Stimulated activated naive B cell treated with anti-CD40 and anti-IgM and Interleukin-4, amounts not matched to agents 10 μg/mL and 1 μg/mL and 100 μg/mL, for 72 hours (primary cell): ENCODE data around the gene SLC22A23.

ENCODE experiments used
- ATAC-seq, 2 donors: fragments of 150-1000 bp; cut with Tn5 transposase; replicated peaks; 2 replicates each; pipeline ENCODE4 v1.10.0; 2021; ENCODE audit warnings: moderate library complexity in 1 of 2
- DNase-seq: peaks from one replicate; pipeline ENCODE4 v3.0.0; 2021
- H3K27ac Mint-ChIP-seq: one replicate; pipeline ENCODE4 v1.8.0; 2022; ENCODE audit warnings: mild to moderate bottlenecking, mixed read lengths
- H3K27me3 Mint-ChIP-seq, 2 donors: one replicate each; pipeline ENCODE4 v1.8.0; 2022; ENCODE audit warnings: mixed read lengths in 2 of 2
- H3K36me3 Mint-ChIP-seq, 2 donors: one replicate each; pipeline ENCODE4 v1.8.0; 2022; ENCODE audit warnings: mixed read lengths in 2 of 2, mild to moderate bottlenecking in 1 of 2
- H3K4me1 Mint-ChIP-seq, 2 donors: one replicate each; pipeline ENCODE4 v1.8.0; 2022; ENCODE audit warnings: mixed read lengths in 2 of 2, mild to moderate bottlenecking in 1 of 2
- H3K4me3 Mint-ChIP-seq, 2 donors: one replicate each; pipeline ENCODE4 v1.8.0; 2022; ENCODE audit warnings: mild to moderate bottlenecking in 2 of 2, mixed read lengths in 2 of 2, moderate library complexity in 1 of 2
- H3K9me3 Mint-ChIP-seq, 2 donors: one replicate each; pipeline ENCODE4 v1.8.0; 2022; ENCODE audit warnings: mixed read lengths in 2 of 2, mild to moderate bottlenecking in 1 of 2

Gene SLC22A23

DNA sequence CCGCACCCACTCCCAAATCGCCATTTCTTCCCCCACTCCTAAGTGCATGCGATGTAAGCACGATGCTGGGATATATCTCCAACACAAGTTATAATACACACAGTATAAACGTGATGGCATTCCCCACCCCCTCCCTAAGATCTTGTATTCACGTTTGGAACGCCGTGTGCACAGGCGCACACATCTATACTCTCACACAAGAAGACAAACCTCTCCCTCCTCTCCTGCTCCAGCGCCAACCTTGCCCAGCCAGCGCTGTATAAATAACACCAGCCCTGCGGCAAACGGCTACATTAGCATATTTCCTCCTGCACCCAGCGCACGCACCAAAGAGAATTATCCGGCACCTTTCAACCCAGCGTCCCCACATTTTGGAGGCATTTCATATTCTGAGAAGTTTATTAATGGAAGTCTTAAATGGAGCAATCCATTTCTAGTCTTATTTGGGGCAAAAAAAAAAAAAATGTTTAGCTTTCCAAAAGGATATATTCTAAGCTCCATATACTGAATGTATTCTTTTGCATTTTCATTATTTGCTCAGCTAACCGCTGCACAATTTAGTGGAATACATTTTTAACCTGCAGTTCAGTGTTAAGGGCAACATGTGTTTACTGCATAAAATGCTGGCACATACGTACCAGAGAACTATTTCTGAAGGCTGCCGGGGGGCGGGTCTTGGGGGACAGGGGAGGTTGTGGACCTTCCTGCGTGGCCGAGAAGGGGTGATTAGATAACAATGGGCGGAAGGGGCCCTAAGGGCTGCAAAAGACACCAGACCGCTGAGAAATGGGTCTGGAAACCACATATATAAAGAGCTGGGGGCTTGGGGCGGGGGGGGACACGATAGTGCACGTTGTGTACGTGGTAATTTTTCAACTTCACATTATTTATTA is 1.1 kb upstream of the SLC22A23 start:
- DNase-seq (no peak), ATAC-seq (no peak)
- Mint-ChIP-seq H3K4me3 (peak overlapping the region; percentile 64 to 74), H3K27ac (peak overlapping the region; percentile 10), H3K9me3 (no peaks in the 10 kb centered on the region), H3K4me1 (peaks cover 5 to 7% of the 10 kb centered on the region in 2 donors), H3K27me3 (peaks cover 35 to 46% of the 10 kb centered on the region in 2 donors), H3K36me3 (no peaks in the 10 kb centered on the region)

DNA sequence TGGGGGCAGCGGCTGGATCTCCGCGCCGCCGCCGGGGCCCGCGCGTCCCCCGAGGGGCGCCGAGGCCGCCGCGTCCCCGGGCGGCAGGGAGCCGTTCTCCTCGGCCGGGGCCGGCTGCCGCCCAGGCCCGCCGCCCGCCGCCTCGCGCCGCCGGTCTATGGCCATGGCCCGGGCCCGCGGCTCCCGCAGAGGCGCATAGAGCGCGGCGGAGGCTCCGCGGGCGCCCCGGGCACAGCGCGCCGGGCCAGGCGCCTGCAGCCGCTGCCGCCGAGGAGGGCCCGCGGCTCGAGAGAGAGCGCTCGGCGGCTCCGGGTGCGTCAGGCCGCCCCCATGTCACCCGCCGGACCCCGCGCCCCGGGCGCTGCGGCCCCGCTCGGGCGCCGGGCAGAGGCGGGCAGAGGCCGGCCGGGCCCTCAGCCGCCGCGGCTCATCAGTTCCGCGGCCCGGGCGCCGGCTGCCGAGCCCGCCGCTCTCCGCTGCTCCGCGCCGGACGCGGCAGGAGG is 404 bp downstream of the SLC22A23 start:
- no peaks in the 10 kb centered on the region for H3K9me3 Mint-ChIP-seq
- H3K36me3 Mint-ChIP-seq, result no peaks in the 10 kb centered on the region
- DNase-seq (no peak), ATAC-seq (peak; percentile 49 to 54)
- peaks cover 5 to 7% of the 10 kb centered on the region in 2 donors for H3K4me1 Mint-ChIP-seq
- peaks cover 40 to 46% of the 10 kb centered on the region in 2 donors for H3K27me3 Mint-ChIP-seq
- H3K4me3 Mint-ChIP-seq, result no peak overlapping the region
- no peak overlapping the region for H3K27ac Mint-ChIP-seq

DNA sequence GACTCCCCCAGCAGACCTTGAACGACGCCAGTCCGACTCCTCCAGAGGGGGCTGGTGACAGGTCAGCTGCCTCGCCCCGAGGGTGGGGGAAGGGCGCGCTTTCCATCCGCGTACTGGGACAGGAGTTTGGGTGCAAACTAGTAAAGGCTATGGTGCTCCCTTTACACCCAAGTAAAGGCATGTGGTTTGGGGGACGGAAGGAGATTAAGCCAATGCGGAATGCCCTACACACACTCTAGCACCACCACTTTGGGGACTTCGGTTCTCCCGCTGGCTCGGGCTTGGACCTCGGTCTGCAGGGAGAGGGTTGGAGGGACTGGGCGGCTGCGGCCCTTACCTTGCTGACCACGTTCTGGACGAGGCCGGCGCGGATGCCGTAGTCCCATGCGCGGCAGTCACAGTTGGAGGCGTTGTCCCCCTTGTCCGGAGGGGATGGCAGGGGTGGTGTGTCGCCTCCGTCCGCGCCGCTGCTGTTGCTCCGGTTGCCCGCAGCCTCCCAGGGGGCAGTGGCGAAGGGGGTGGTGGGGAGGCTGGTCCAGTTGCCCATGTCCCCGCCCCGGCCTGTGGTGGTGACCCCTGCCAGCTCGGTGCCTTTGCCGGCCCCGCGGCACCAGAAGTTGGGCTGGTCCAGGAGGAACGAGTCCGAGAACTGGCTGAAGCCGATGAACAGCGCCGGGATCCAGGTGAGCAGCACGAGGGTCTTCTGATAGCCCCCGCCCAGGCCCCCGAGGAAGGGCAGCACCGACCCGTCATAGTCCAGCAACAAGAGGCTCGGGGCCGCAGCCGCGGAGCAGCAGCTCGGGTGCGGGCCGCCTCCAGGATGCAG is 1.1 kb downstream of the SLC22A23 start:
- no peak for ATAC-seq
- H3K36me3 Mint-ChIP-seq, result no peaks in the 10 kb centered on the region
- H3K4me3 Mint-ChIP-seq, result no peak overlapping the region

DNA sequence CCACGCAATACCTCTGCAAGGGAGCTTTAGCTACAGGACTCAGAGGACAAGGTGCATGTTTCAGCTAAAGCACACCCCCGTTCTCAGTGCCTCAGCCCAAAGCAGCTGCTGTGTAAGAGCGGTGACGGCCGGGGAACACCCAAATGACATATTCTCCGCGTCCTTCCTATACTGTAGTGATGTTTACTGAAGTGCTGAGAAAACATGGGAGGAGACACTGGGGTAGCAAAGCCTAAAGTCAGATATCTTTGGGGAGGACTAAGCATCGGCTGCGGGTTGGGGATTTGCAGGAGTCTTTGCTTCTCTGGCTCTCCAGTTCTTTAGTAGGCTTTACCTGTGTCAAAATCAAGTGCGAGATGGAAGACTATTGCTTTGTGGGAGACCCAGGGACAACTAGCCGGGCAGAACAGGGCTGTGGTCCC is 1.7 kb downstream of the SLC22A23 start:
- Mint-ChIP-seq H3K27me3 (peaks cover 35 to 48% of the 10 kb centered on the region in 2 donors), H3K4me1 (peaks cover 5 to 7% of the 10 kb centered on the region in 2 donors), H3K36me3 (no peaks in the 10 kb centered on the region), H3K27ac (no peak overlapping the region), H3K9me3 (no peaks in the 10 kb centered on the region), H3K4me3 (no peak overlapping the region)
- DNase-seq, result no peak
- no peak for ATAC-seq

More for the DNA sequence above, 1.1 kb downstream of the SLC22A23 start:
- Mint-ChIP-seq H3K27me3 (peaks cover 36 to 43% of the 10 kb centered on the region in 2 donors), H3K4me1 (peaks cover 5 to 7% of the 10 kb centered on the region in 2 donors), H3K9me3 (no peaks in the 10 kb centered on the region), H3K27ac (no peak overlapping the region)
- DNase-seq, result no peak

DNA sequence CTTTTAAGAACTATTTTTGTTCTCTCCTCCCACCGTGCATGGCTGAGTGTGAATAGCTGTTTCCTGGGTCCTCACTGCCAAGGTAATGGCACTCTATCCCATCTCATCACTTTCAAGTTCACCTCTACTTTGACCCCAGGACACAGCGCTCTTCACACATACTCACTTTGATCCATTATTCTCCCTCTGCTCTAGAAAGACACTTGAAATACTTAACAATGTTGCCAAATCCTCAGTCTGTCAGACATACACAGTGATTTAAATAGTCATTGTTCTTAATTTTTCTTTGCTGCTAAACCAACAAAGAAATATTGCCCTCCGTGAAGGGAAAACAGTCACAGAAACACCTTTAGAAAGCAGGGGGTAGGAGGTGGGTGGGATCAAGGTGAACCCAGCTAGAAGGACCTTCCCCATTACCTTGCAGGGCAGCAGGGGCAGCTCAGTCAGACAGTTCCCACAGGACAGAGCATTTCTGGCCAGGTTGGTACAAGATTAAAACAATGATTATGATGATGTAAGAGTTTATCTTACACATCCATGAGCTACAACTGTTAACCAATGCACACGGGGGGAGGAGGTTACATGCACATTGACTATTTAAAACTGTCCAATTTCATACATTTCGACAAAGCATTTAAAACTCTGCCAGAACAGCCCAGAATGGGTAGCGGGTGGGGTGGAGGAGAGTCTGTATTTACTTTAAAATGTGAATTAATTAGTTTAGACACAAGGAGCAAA is 2.4 kb downstream of the SLC22A23 start:
- ATAC-seq (no peak), DNase-seq (no peak)
- H3K9me3 Mint-ChIP-seq, result no peaks in the 10 kb centered on the region
- no peaks in the 10 kb centered on the region for H3K36me3 Mint-ChIP-seq
- no peak overlapping the region for H3K27ac Mint-ChIP-seq
- no peak overlapping the region for H3K4me3 Mint-ChIP-seq
- peaks cover 7 to 8% of the 10 kb centered on the region in 2 donors for H3K4me1 Mint-ChIP-seq
- peaks cover 38 to 43% of the 10 kb centered on the region in 2 donors for H3K27me3 Mint-ChIP-seq

DNA sequence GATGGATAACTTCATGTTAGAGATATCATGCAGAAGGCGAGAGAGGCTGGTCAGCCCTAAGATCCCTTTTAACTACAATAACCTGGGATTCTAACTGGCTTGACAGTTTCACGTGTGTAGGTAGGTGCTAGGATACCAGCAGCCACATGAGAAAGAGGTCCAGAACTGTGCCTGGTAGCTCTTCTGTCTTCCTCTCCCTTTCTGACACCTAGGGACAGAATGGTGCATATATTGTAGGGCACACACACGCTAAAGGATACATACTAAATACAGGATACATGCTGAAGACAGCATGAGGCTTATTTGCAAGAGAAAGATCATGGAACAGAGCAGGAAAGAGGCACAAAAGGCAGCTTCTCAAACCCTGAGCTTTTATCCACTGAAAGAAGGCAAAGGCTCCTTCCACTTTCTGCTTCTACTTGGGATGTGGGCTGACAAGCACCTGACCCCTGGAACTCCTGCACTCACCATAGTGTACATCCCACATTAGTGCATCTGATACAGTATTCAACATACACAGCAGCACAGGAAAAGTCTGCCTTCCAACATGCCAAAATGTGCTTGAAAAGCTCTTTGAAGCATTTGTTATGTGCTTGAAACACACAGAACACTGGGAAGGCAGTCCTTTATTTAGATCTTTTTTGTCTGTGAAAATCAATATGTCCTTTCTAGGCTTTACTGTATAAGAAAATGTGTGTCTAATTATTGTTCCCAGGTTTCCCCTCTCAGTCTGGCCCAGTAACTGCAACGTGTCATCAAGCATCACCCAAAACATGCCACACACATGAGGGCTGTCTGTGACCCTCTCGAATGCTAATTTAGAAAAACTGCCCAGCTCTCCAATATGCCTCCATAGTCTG is 3.2 kb downstream of the SLC22A23 start:
- H3K27me3 Mint-ChIP-seq, result peaks cover 31 to 39% of the 10 kb centered on the region in 2 donors
- ATAC-seq (no peak), DNase-seq (no peak)
- no peak overlapping the region for H3K27ac Mint-ChIP-seq
- H3K9me3 Mint-ChIP-seq, result no peaks in the 10 kb centered on the region
- H3K4me3 Mint-ChIP-seq, result no peak overlapping the region
- peaks cover 7 to 8% of the 10 kb centered on the region in 2 donors for H3K4me1 Mint-ChIP-seq
- H3K36me3 Mint-ChIP-seq, result no peaks in the 10 kb centered on the region

DNA sequence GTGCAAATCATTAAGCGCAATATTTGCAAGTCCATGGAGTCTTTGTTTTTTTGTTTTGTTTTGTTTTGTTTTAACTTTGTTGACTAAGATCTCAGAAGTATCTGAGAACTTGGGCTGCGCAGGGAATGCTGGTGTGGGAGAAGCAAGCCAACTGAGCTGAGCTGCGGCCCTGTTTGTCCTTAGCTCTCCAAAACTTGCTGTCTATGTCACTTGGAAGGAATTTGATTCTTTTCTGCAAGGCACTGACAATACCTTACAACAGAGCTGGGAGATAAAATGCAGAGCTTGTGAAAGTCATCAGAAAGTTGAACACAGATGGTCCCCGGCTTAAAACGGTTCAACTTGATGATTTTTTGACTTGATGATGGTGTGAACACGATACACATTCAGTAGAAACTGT is 5.4 kb downstream of the SLC22A23 start:
- peaks cover 26 to 36% of the 10 kb centered on the region in 2 donors for H3K27me3 Mint-ChIP-seq
- ATAC-seq (no peak), DNase-seq (no peak)
- no peak overlapping the region for H3K4me3 Mint-ChIP-seq
- H3K4me1 Mint-ChIP-seq, result peaks cover 0 to 3% of the 10 kb centered on the region in 2 donors
- no peak overlapping the region for H3K27ac Mint-ChIP-seq
- H3K9me3 Mint-ChIP-seq, result no peaks in the 10 kb centered on the region
- no peaks in the 10 kb centered on the region for H3K36me3 Mint-ChIP-seq

DNA sequence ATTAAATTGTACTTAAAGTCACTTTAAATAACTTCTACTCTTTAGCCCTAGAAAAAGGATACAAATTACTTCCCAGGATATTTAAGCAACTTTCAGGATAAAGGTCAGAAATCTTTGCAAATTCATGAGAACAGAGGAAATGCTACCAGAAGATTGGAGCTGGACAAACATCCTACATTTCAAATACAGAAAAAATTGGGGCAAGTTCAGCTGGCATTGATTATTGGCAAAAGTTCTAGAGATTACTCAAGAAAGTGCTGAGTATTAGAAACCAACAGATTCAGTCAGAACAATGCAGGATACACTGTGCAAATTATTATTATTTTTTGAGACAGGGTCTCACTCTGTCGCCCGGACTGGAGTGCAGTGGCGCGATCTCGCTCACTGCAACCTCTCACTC is 6.0 kb downstream of the SLC22A23 start:
- no peak for ATAC-seq
- Mint-ChIP-seq H3K4me1 (peaks cover 0 to 3% of the 10 kb centered on the region in 2 donors), H3K27ac (no peak overlapping the region), H3K4me3 (no peak overlapping the region), H3K36me3 (no peaks in the 10 kb centered on the region), H3K9me3 (no peaks in the 10 kb centered on the region), H3K27me3 (peaks cover 26 to 36% of the 10 kb centered on the region in 2 donors)
- DNase-seq, result no peak

DNA sequence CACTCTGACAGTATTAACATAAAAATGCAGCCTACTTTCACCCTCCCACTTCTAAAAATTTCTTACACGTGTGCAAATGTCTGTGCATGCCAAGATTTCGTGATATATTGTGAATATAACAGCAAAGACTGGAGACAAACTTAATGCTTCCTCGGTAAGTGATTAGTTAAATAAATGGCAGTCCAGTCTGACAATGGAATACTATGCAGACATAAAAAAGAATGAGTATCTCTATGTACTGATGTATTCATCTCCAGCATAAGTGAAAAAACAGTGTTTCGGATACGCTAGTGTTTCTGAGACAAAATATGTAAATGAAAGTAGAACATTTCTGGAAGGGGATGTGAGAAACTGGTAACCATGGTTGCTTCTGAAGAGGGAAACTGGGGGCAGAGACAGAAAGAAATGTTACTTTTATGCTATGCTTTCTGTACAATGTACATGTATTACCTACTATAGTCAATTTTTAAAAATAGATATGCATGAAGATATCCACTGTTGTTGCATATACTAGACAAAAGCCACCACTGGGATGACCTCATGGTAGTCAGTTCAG is 7.0 kb downstream of the SLC22A23 start:
- Mint-ChIP-seq H3K4me1 (peaks cover 0 to 3% of the 10 kb centered on the region in 2 donors), H3K27me3 (peaks cover 32 to 36% of the 10 kb centered on the region in 2 donors), H3K36me3 (no peaks in the 10 kb centered on the region), H3K4me3 (no peak overlapping the region), H3K9me3 (no peaks in the 10 kb centered on the region), H3K27ac (no peak overlapping the region)
- DNase-seq, result no peak
- ATAC-seq, result peak; percentile 72 to 74

DNA sequence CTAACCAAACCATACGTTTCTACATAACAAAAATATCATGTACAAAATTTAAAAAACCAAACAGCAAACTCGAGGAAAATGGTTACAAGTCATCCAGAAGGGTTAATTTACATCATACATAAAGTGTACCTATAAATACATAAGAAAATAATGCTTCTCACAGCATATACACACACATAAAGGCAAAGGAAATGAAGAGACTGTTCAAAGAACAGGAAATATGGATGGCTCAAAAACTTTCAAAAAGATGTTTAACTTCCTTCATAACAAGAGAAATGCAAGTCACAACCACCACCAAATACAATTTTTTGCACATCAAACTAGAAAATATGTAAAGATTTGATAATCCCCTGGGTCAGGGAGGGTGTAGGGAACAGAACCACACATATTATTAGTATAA is 7.5 kb downstream of the SLC22A23 start:
- H3K27ac Mint-ChIP-seq, result no peak overlapping the region
- no peaks in the 10 kb centered on the region for H3K36me3 Mint-ChIP-seq
- H3K4me3 Mint-ChIP-seq, result no peak overlapping the region
- peaks cover 0 to 3% of the 10 kb centered on the region in 2 donors for H3K4me1 Mint-ChIP-seq
- ATAC-seq, result no peak
- H3K9me3 Mint-ChIP-seq, result no peaks in the 10 kb centered on the region
- peaks cover 33 to 40% of the 10 kb centered on the region in 2 donors for H3K27me3 Mint-ChIP-seq
- no peak for DNase-seq

DNA sequence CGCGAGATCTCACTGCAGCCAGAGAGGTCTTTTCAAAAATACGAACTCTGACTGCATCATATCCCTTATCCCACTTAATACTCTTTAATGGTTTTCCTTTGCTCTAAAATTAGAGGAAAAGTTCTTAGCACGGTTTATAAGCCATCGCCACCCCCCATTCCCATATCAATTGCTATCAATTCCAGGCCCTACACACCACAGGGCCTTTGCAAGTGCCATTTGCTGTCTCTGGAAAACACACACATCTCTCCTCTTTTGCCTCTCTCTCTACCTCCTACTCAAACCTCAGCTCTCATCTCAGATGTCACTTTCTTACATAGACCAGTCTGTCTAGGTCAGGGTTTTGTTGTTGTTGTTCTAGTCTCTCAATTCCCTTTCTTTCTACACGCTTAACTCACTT is 9.8 kb downstream of the SLC22A23 start:
- Mint-ChIP-seq H3K4me1 (peaks cover 0 to 3% of the 10 kb centered on the region in 2 donors), H3K27ac (no peak overlapping the region), H3K36me3 (no peaks in the 10 kb centered on the region), H3K9me3 (no peaks in the 10 kb centered on the region), H3K27me3 (peaks cover 31 to 33% of the 10 kb centered on the region in 2 donors), H3K4me3 (no peak overlapping the region)
- no peak for DNase-seq
- no peak for ATAC-seq

DNA sequence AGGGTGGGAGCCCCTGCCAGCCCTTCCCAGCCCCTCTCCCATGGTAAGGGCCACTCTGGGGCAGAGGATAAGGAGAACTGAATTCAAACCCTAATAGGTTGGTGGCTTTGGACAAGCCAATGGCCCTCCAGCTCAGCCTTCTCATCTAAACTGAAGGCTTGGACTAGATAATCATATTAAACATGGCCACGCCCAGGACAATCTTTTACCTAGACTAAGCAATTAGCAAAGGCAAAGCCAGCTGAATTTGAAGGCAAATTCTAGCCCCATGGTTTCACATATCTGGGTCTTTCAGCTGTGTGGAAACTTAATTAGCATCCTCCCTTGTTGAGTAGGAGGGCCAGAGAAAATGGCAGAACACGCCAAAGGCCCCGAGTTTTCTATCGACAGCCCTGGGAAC is 10.7 kb downstream of the SLC22A23 start:
- H3K9me3 Mint-ChIP-seq, result no peaks in the 10 kb centered on the region
- H3K4me1 Mint-ChIP-seq, result peaks cover 0 to 3% of the 10 kb centered on the region in 2 donors
- peaks cover 30% of the 10 kb centered on the region in 2 donors for H3K27me3 Mint-ChIP-seq
- no peak overlapping the region for H3K4me3 Mint-ChIP-seq
- DNase-seq (no peak), ATAC-seq (no peak)
- no peak overlapping the region for H3K27ac Mint-ChIP-seq
- no peaks in the 10 kb centered on the region for H3K36me3 Mint-ChIP-seq
